HG02623 (cell line): Measurements from ENCODE around the gene PLXNB2.

Experiments
- ATAC-seq: cut with Tn5 transposase; IDR thresholded peaks from one replicate; pipeline ENCODE4 v1.9.1; 2021; ENCODE audit warnings: moderate library complexity; ENCODE audit not compliant: unreplicated experiment

Gene PLXNB2

DNA sequence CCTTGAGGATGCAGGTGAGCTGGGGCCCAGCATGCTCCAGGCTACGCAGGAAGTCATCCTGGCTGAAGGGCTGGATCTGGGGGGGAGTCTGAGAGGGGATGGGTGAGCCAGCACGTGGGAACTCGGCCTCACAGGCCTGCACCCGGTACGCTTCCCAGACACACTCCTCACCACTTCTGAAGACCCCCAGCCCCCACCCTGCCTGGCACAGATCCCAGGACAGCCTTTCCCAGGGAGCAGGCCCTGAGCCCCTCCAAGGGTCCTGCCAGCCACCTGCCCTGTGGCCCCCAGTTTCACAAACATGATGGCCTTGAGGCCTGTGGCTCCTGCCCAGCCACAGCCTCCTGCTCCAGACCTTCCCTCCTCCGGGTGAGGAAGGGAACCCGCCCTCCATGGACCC, 5.6 kb upstream of the PLXNB2 start:
- ATAC-seq: no peak

DNA sequence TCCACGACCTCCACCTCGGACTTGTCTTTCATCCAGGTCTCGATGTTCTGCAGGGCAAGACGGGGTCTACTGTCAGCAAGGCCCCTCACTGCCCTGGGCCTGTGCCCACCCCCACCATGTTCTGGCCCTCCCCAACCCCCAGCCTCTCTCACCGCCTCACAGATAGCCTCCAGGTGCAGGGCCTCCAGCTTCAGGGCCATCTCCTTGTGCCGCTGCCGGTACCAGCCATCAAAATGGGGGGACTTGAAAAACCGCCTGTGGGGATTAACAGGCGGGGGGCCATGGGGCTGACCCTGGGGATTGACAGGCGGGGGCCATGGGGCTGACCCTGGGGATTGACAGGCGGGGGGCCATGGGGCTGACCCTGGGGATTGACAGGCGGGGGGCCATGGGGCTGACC, 4.9 kb upstream of the PLXNB2 start:
- no peak for ATAC-seq

DNA sequence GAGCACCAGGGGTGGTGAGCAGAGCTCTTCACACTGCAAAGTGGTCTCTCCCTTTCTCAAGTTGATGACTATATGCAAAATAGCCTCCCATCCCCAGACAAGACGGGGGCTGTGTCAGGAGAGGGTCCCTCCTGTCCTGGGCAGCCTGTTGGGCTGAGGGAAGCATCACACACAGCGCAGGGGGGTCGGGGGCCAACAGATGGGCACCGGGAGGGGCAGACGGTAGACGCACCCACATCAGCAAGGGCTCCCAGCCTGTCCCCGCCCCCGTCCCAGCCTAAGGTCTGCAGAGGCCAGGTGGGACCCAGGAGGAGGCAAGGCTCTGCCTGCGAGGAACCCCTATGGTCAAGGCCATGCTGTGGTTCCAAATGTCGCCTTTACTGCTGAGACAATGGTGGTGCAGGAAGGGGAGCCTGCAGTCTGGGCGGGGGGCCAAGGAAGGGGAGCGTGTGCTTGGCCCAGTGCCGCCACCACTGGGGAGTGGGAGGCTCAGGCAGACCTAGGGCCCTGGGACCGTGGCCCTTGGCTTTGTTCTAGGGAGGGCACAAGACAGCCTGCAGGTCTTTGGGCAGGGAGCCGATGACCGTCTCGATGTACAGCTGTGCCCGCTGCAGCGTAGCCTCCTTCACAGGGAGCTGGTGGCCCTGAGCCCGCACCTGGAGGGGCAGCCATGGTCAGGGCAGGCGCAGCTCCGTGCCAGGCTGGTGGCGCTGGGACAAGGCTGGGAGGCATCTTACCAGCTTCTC, 4.3 kb upstream of the PLXNB2 start:
- no peak for ATAC-seq

DNA sequence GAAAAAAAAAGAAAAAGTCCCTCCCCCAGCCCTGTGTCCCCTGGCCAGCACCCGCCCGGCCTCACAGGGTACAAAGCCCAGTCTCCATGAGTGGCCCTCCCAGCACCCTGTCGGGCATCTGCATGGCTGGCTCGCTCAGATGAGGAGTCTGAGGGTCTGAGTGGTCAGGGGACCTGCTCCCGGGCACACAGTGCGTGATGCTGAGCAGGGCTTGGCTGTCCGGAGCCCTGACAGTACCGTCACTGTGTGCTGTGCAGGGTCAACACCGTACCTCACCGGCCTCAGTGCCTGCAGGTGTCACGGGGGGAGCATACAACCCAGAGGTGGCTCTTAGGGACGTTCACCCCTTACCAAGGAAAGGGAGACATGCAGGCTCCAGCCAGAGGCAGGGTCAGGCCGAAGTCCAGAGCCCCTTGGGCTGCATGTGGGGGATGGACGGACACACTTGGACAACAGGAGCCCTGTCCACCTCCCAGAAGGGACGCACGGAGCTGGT, 3.6 kb upstream of the PLXNB2 start:
- no peak for ATAC-seq

DNA sequence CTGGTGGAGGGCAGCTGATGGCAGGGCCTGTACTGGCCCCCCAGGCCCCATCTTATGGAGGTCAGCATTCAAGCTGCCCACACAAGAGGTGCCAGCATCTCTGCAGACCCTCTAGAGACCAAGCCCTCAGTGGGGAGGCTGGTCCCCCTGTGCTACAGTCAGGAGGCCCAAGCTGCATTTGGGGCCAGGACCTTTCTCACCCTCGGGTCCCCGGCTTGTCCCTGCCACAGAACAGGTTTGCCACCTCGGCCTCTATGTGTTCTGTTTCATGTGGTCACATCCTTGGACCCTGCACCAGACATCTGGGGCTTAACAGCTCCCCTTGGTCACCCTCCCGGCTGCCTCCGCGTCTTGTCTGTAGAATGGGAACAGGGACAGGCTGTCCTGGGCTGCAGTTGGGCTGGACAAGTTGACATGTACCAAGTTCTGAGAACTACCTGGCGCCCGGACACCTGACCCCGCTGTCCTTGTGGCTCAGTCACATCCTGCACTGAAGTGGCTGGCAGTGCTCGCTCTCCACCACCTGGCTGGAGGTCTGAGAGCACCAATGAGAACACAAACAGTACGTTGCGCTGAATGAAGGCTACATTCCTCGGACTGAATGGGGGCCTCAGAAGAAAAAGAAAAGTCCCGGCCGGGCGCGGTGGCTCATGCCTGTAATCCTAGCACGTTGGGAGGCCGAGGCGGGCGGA, 2.7 kb upstream of the PLXNB2 start:
- no peak for ATAC-seq

DNA sequence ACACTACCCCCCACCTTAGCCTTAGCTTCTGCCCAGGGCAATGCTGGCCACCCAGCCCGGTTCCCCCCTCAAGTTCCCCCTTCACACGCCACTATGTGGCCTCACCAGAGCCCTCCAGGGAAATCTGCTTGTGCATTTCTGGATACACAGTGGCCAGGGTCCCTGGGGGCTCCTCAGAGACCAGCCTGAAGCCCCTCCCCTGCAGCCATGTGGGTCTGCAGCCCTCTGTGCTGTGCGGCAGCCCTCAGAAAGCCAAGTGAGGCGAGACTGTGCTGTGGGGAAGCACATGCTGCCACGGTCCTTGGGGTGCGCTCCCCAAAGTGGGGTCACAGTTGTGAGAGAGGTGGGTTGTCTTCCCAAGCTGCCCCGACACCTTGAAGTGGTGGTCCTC, 2.1 kb upstream of the PLXNB2 start:
- no peak for ATAC-seq

DNA sequence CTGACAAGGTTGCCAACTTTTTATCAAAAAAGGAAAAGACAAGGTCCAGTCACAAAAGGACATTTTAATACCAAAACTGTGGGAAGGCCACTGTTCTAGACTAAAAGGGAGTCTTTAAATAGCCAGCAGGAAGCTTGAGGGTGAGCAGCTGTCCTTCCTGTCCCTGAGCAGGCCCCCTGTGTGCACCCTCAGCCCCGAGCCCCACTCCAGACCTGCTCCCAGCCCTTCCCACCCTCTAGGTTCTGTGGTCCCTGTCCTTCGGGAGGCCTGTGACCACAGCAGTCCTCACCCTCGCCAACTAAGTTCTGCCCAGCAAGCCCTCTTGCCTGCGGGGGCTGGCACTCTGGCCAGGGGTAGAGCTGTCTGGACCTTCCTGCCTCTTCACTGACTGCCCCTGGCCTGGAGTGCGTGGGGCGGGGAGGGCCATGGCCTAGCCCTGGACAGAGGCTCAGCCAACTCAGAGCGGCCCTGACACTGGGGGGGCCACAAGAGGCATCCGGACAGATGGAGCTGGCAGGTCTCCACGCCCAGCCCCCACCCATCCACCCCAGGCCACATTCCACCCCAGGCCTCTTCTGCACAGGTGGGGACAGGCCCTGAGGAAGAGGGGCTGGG, 1.6 kb upstream of the PLXNB2 start:
- no peak for ATAC-seq

DNA sequence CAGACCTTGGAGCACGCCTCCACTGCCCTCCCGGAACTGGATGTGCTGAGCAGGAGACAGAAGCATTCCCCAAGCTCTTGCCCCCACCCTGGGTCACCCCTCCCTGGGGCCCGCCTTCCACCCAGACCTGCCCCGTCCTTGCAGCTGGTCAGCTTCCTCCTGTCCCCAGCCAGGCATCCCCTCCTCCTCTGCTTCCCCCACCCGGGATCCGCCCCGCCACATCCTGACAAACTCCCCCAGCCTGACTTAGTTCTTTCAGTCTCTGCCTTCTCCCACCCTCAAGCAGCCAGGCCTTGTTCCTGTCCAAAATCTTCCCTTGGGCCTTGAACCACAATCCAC, 1.1 kb upstream of the PLXNB2 start:
- ATAC-seq: no peak

DNA sequence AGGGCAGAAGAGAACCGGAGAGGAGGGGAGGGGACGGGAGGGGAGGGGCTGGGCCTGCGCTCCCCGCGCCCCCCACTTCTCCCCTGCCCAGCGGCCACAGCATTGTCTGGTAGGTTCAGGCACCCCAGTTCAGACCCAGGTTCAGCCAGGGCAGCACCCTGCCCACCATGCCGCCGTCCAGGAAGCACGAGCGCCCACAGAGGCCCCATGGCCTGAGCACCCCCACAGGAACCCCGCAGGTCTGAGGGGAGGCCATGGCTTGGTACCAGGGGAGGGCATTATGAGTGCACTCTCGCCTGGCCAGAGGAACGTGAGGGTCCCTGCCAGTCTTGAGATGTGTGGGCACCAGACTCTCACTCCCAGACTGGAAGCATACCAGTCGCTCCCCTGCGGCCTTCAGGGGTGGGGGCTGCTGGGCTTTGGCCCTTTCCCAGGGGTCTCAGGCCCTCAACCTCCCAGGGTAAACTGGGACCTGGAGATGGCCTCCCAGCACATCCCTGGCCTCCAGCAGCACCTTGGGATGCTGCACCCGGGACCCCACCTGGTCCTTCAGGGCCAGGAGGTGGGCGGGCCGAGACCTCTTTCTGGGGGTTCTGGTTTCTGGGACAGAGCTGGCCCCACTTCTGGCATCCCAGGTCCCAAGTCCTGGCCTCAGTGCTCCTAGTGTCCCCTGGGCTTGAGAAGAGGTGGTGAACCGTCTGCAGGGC, 597 bp upstream of the PLXNB2 start:
- no peak for ATAC-seq

DNA sequence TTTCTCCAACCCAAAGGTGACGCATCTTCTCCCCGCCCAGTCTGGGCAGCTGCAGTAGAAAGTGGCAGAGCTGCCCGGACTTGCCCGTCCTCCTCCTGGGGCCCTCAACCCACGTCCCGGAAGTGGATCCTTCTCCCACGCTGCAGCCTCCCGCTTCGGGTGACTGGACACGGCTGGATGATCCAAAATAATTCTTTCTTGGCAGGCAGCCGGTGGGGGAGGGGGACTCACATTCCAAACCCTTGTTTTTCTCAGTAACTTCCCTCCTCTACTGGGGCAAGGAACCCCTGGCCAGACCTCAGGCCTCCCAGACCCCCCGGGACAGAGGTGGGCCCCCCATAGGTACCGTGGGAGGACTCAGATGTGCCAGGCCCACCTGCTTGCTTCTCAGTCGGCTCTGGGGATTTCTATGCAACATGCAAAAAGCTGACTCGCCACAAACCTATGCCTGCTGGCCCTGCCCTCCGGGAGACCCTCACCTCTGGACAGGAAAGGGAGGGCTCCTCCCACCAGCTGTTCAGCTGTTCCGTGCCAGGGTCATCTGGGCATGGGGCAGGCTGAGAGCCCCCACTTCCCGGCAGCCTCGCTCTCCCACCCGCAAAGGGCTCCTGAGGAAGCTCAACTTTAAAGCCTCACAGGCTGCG, 1.4 kb downstream of the PLXNB2 start:
- ATAC-seq: no peak

DNA sequence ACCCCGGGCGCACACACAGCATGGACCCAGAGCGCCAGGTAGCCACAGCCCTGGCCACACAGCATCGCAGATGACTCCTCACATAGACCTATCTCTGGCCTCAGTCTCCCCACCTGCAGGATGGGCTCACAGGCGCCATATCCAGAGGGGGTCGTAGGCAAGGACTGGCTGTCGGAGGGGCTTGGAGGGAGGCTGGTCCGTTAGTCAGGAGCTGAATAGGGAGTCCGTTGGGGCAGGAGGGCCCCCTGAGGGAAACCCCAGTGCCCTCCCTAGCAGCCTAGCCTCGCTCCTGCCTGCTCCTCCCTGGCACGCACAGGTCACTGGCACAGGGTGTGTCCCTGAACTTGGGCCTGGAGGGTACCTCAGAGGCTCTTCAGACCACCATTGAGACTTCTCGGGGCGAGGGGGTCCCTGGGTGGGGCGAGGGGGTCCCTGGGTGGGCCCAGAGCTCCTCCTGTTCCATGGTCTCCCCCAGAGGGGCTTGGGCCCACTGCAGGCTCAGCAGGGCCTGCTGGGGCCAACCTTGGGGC, 2.0 kb downstream of the PLXNB2 start:
- no peak for ATAC-seq

DNA sequence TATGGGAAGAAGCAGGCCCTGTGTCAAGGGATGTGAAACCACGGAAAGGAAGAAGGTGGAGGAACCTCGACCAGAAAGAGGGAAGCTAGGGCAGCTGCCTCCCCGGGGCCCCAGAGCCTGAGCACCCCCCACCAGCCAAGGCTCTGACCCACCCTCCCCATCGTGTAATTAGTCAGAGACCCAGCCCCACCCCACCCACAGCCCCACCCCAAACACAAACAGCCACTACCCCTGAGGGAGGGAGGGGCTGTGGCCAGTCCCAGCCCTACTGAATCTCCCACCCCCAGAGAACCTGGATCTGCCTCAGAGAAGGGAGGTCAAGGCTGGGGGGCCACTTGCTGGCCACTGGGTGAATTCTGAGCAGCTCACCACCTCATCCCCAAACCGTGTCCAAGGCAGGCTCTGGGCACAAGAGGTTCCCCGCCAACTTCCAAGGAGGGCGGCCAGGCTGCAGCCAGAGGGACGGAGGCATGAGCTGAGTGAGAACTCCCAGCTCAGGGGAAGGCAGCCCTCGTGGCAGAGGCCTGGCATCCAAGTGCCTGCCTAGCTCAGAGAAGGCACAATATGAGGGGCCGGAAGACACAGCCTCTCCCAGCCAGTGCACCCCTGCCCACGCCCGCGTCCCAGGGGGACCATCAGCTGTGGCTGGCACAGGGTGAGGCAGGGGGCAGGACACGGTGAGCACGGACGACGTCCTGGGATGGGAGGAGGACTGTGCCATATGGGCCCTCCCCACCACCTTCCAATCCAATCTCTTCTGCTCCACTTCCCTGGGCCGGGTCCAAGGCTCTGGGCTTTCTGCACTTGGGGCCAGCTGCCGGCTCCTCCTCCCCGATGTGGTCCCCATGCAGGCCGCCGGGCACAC, 2.7 kb downstream of the PLXNB2 start:
- ATAC-seq: no peak

DNA sequence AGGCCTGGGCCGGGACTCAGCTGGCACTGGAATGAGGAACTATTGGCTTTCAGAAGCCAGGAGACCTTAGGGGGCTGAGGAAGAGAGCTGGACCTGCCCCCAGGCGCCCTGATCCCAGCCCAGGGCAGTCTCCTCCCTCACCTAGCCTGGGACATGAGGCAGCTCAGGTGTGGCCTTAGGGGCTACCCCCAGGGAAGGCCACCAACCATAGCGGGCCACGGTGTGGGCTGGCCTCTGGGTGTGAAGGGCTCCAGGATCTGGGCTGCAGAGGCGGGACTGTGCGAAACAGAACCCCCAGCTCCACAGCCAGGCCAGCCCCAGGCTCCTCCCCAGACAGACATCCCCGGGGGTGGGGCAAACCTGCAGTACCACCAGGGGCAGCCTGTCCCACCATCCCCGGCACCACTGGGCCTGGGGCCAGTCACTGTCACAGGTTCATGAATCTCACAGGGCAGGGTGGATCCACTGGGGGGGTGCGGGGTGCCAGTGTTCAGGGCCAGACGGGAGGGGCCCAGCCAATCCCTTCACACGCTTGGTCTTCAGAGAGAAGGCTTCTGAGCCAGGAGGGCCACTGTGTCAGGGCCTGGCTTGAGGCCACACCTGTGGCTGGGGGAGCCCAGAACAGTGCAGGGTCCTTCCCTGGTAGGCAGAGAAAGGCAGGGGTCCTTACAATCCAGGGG, 3.5 kb downstream of the PLXNB2 start:
- ATAC-seq: no peak

DNA sequence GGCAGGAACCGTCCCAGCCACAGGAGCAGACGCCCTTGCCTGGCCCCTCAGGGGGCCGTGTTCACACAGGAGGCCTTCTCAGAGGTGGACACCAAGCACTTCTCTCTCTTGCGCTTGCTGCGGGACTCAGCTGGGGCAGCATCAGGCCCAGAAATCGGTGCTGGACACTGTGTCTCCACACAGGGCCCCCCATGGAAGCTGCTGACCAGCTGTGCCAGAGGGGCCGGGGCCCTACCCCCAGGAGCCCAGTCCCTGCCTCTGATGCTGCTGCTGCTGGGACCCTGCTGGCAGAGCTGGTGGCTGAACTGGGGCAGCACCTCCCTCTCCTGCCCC, 4.0 kb downstream of the PLXNB2 start:
- ATAC-seq: no peak

DNA sequence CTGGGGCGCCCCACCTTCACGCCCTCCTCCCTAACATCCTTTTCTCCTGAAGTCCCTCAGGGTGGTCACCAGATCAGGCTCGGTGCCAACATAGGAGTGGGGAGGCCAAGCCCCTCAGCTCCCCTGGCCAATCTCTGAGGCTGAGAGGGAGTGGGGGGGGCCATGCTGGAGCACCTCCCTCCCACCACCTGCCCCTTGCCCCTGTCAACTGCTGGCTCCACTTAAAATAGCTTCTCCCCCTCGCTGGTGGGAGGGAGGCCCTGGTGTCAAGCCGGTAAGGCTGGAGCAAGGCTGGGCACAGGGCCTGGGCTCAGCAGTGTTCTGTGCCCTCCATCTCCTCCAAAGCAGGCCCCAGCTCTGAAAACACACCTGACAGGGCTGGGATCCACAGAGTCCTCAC, 4.9 kb downstream of the PLXNB2 start:
- ATAC-seq: no peak

DNA sequence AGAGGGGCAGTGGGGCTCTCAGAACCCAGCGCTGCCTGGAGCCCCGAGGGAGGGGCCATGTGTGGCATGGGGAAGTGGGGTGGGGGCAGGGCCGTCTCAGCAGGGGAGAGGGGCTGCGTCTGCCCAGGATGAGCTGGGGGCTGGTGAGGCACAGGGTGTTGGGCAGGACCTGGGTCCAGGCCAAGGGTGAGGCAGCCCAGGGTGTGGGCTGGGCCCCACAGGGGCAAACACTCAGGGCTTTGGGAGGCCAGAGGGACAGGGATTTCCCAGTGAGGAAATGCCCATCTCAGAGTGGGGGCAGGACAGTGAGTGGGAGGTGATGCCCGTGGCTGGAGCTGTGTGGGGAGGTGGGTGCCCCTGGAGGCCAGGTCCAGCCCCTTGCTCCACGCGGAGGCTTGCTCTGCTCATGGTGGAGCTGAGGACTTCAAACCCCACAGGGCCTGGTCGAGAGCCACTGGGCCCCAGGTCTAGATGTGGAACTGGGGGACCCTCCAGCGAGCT, 5.4 kb downstream of the PLXNB2 start:
- no peak for ATAC-seq

DNA sequence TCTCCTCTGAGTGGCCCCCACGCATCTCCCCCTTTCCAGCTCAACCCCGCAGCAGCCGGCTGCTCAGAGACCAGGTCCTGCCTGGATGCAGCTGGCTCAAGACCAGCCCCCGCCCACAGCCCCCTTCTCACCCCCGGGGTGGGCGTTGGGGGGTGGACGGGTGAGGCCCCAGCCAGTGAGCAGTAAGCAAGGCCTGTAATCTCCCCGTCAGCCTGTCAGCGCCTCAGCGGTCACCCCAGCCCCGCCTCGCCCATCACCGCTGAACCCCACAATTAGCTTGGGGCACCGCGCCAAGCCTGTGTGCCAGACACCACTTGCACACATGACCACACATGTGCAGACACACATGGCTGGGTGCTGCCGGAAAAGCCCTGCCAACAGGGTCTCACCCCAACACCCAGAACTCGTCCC, 5.9 kb downstream of the PLXNB2 start:
- ATAC-seq: no peak

DNA sequence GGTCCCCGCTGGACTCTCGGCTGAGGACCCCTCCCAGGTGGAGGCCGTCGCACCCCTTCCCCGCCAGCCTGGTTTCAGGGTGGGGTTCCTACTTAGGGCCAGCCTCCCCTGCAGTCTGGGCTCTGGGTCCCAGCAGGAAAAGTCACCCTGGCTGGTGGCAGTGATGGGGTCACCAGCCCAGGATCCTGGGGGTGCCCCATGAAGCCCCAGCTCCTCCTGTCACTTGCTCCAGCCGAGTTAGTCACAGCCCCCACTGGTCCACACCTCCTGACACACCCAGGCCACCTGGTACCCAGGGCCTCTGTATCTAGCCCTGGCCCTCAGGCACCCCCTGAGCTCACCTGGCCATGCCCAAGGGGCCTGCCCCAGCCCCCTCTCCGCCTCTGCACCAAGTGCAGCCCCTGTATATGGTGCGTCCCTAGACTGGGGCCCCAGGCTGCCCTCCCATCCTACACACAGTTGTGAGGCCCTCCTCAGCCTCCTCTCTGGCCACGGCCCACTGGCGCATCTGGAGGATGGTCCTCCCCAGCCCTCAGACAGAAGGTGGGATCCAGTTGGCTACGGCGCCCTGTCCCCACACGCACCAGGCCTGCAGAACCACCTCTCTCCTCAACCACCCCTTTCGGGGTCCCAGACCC, 6.7 kb downstream of the PLXNB2 start:
- no peak for ATAC-seq
